GM12892 (cell line): ENCODE results near the gene MINDY4.
A peak's percentile ranks its signal among the peaks of the same experiment; 100 is the strongest.

Experiments
- DNase-seq: peaks from one replicate; pipeline ENCODE4 v3.0.0; 2011; ENCODE audit not compliant: insufficient read length
- FAIRE-seq: peaks from 2 replicates; lab custom pipeline; 2011; peaks lifted over from hg19 to GRCh38; lab: Jason Lieb, UNC
- POLR2A ChIP-seq: IDR thresholded peaks from 2 replicates; pipeline ENCODE4 v1.6.1; 2011; ENCODE audit warnings: low read depth, low read length, control low read depth
- POLR2AphosphoS5 ChIP-seq: IDR thresholded peaks from 2 replicates; pipeline ENCODE4 v1.6.1; 2011; ENCODE audit warnings: low read depth, low read length, control low read depth
- TAF1 ChIP-seq: IDR thresholded peaks from 2 replicates; pipeline ENCODE4 v1.6.1; 2011; ENCODE audit warnings: low read depth, mild to moderate bottlenecking, control low read depth, low read length, borderline replicate concordance

MINDY4 gene

DNA sequence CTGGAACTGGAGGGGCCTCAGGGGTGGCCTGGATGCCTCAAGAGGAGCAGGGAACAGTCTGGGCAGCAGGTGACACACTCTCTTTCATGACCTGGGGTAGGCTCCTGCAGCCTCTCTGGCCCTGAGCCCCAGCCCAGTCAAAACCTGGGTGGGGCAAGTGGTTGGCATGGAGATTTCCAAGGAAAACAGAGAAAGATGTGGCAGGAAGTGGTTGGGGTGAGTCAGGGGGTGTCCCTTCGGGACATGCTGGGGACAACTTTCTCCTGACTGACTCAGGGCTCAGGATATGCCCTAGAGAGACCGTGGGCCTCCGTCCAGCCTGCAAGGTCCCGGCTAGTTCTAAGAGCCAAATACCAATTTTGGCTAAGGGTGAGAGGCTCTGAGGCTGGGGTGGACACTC lies 143.4 kb downstream of the MINDY4 start:
- TF ChIP-seq POLR2A (no peak), POLR2AphosphoS5 (no peak), TAF1 (no peak)
- DNase-seq (no peak), FAIRE-seq (no peak)

DNA sequence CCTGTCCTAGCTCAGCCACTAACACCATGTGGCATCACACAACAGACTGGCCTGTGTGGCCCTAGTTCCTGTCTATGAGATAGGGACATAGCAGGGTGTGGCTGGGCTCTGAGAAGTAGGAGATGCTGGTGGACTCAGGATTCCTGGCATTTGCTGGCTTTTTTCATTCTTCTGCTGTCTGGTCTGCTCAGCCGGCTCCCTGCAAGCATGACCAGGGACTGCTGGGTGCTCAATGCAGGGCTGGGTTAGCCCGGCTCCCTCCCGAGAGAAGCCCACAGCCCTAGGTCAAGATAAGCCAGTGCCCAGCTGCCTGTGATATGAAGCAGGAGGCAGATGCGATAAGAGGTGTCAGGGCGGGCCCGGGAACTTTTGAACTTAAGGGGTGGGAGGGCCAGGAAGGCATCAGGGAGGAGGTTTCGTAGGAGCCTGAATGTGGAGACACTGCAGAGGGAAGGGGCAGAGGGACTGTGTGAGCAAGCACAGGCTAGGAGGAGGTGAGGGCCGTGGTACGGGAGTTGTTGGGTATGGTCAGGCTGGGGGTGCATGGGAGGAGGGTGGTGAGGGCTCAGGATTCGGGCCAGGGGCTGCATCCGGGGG lies 143.9 kb downstream of the MINDY4 start:
- no peak for DNase-seq
- no peak for FAIRE-seq
- no peak for TF ChIP-seq TAF1
- TF ChIP-seq POLR2A, result no peak
- TF ChIP-seq POLR2AphosphoS5, result no peak

DNA sequence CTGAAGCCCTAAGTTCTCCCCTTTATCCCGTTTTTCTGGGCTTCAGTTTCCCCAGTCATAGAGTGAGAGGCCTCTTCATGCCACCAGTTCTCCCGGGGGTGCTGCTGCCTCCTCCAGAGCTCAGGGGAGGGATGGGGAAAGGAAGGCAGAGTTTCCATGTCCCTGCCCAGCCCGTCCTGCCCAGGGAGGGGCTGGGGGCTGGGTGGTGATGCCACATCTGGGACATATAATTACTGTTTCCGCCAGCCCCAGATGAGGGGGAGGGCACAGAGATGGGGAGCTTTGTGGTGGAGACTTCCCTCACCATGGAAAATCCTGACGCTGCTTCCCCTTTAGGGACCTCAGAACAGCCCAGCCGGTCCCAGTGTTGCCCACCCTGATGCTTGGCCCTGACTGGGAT lies 144.5 kb downstream of the MINDY4 start:
- DNase-seq, result no peak
- TF ChIP-seq TAF1 (no peak), POLR2AphosphoS5 (no peak), POLR2A (no peak)
- no peak for FAIRE-seq

DNA sequence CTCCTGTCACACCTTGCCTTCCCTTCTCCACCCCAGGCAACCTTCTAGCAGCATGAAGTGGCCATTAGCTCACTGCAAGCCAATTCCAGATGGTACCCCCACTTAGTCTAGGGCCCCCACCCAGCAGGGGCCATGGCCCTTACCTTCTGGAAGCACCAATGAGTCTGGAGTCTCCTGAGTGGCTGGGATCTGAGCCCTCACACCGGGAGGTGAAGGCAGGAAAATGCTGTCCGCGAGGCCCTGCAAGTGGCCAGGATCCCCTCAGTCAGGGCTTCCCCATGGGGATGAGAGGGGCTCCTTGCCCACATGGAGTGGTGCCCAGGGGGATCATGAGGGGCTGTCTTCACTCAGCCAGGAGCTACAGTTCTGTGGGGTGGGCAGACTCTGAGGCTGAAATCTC lies 145.0 kb downstream of the MINDY4 start:
- DNase-seq, result no peak
- no peak for FAIRE-seq
- no peak for TF ChIP-seq POLR2A
- no peak for TF ChIP-seq POLR2AphosphoS5
- no peak for TF ChIP-seq TAF1

DNA sequence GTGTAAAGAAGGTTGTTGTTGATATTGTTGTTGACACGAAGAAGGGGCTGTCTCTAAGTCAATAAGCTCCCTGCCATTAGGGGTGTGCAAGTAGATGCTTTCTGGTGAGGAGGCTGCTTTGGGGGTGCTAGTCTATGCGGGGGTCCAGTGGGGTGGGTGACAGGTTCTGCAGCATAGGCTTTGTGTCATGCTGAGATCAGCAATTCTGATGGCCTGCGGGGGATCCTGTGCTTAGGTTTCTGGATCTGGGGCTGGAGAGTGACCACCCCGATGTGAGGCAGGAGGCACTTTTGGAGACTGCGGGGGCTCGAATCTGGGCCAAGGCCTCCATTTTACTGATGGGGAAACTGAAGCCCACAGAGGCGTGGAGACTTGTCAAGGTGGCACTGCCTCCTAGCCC lies 145.6 kb downstream of the MINDY4 start:
- FAIRE-seq, result no peak
- DNase-seq, result no peak
- TF ChIP-seq TAF1, result no peak
- TF ChIP-seq POLR2A, result no peak
- TF ChIP-seq POLR2AphosphoS5, result no peak

- TF ChIP-seq POLR2A (no peak), POLR2AphosphoS5 (no peak), TAF1 (no peak)
- FAIRE-seq (no peak), DNase-seq (no peak)
Measured at GRCh38 chr7:30917216-30917893, 146.1 kb downstream of the MINDY4 start.

GRCh38 chr7:30918676-30919075 lies 147.5 kb downstream of the MINDY4 start:
- DNase-seq (no peak), FAIRE-seq (no peak)
- no peak for TF ChIP-seq TAF1
- TF ChIP-seq POLR2AphosphoS5, result no peak
- no peak for TF ChIP-seq POLR2A

DNA sequence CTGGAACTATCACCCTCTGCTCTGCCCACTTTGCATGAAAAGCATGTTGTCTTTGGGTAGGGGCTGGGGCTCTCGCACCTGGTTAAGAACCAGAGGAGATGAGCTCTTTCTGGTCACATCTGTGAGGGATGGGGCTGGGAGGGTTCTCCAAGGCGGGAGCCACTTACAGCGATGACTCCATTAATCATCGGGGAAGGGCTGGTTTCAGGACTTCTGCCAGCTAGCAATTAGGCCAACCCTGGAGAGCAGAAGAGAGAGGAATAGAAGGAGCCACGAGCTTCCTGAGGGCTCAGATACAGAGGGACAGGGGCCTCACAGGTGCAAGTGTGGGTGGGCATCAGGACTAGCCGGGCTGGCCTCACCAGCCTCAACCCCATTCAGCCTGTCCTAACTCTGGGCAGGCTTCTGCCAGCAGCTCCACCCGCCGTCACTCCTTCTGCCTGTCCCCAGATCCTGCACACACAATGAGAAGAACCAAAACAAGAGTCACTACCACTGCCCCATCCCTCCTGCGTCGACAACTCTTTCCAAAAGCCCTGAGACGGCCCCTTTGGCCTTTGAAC lies 148.9 kb downstream of the MINDY4 start:
- TF ChIP-seq POLR2A (no peak), POLR2AphosphoS5 (no peak), TAF1 (no peak)
- FAIRE-seq, result no peak
- DNase-seq, result no peak

DNA sequence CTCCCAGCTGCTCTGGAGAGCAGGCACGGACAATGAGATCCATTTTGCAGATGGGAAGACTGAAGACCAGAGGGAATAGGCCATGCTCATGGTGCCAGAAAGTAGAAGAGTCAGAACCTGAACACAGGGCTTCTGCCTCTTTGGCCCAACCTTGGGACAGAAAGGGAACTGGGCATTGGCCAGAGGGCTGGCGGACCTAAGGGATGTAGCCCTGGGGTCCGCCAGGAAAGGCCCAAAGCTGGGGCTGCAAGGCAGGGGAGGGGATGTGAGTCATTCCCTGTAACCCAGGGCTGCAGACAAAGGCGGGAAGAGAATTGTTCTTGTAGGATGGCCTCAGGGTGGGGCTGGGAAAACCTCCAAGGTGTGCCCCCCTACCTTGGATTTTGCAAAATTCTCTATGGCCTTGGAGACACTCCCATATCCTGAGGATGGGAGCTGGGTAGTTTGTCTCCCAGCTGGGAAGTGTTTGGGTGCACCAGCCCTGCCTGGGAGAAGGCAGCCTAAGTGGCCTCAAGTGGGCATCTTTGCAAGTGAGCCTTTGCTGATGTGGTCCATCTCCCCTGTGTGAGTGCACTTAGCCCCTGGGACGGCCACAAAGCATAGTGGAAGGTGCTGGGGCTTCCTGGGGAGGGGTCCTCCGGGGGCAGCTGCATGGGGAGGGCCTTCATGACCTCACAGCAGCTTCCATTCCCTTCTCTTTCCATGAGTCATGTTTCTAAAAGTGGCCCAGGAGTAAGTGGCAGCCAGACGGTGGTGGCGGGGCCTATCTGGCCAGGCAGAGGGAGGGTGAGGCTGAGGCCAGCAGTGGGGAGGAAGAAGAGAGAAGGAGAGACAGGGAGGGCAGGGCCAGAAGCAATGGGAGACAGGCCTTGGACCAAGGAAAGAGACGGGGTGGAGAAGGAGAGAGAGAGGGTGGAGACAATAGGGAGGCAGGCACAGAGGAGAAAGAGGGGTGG lies 149.6 kb downstream of the MINDY4 start:
- TF ChIP-seq TAF1, result no peak
- TF ChIP-seq POLR2AphosphoS5, result no peak
- no peak for TF ChIP-seq POLR2A
- DNase-seq, result no peak
- no peak for FAIRE-seq

- DNase-seq, result peak; percentile 15
- no peak for FAIRE-seq
- no peak for TF ChIP-seq POLR2AphosphoS5
- no peak for TF ChIP-seq TAF1
- no peak for TF ChIP-seq POLR2A
Measured at GRCh38 chr7:30921540-30922401, 150.6 kb downstream of the MINDY4 start.
